ENCODE results near the gene COX11.

Gene COX11

DNA sequence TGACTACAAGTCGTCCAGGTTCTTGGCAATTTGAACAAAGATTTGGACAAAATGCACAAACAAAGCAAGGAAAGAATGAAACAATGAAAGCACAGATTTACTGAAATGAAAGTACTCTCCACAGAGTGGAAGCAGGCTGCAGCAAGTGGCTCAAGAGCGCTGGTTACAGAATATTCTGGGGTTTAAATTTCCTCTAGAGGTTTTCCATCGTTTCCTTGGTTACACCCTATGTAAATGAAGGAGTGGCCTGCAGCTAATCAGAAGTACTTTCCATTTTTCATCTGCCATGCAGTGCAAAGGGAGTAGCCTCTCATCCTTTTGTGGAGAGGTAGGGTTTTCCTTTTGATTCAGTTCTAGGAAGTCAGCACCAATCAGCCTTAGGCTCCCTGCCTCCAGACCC is 11.9 kb upstream of the COX11 start:
- no peak for DNase-seq
- TF ChIP-seq, protein P1, sequence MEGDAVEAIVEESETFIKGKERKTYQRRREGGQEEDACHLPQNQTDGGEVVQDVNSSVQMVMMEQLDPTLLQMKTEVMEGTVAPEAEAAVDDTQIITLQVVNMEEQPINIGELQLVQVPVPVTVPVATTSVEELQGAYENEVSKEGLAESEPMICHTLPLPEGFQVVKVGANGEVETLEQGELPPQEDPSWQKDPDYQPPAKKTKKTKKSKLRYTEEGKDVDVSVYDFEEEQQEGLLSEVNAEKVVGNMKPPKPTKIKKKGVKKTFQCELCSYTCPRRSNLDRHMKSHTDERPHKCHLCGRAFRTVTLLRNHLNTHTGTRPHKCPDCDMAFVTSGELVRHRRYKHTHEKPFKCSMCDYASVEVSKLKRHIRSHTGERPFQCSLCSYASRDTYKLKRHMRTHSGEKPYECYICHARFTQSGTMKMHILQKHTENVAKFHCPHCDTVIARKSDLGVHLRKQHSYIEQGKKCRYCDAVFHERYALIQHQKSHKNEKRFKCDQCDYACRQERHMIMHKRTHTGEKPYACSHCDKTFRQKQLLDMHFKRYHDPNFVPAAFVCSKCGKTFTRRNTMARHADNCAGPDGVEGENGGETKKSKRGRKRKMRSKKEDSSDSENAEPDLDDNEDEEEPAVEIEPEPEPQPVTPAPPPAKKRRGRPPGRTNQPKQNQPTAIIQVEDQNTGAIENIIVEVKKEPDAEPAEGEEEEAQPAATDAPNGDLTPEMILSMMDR (IDR thresholded peaks at IDR 0.05; ENCODE audit: low read depth, low read length): no peak
- H3K4me3 ChIP-seq (ENCODE audit: low read depth, low read length): no peak overlapping the region
- H3K9me3 ChIP-seq: no peaks in the 10 kb centered on the region
- H3K36me3 ChIP-seq: no peaks in the 10 kb centered on the region
- H3K4me1 ChIP-seq: peaks cover 7% of the 10 kb centered on the region; the same call in 1 of the 2 replicates
- H3K27me3 ChIP-seq: no peaks in the 10 kb centered on the region

DNA sequence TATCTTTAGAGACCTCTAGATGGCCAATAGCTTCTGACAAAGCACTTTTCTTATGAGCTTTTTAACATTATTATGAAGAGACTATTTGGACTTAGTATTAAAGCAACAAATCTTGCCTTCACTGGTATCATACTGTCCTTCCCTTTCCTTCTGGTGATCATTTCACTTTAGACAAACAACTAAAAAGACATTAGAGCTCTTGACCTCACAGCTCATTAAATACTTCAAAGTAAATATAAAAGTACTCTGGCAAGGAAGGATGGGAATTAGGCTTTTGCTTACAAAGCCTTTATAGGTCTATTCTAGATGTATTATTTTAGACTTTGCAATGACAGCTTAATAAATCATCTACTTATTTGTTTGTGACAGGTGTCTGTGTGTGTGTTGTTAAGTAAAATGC is 11.2 kb upstream of the COX11 start:
- TF ChIP-seq, protein P1 (IDR thresholded peaks at IDR 0.05; ENCODE audit: low read depth, low read length): no peak
- H3K36me3 ChIP-seq: no peaks in the 10 kb centered on the region
- DNase-seq: no peak
- no peak overlapping the region for H3K4me3 ChIP-seq (ENCODE audit: low read depth, low read length)
- no peaks in the 10 kb centered on the region for H3K9me3 ChIP-seq
- no peaks in the 10 kb centered on the region for H3K27me3 ChIP-seq
- peaks cover 12% of the 10 kb centered on the region for H3K4me1 ChIP-seq

DNA sequence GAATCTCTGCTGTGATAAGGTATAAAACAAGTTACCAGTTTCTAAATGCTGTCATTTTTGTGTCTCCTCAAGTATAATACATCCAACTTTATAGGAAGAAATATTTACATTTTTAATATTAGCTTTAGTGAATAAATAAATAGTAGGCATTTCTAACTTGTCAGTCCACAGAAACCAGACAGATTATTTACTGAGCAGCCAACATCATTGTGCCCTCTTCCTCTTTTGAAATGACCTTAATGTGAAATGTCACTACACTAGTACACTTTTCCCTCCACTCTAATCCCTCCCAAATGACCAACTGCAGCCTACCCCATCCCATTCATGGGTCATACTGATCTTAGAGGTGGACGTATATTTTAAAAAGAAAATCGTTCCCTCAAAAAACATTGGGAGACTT is 9.3 kb upstream of the COX11 start:
- Histone ChIP-seq H3K27me3 (no peaks in the 10 kb centered on the region), H3K36me3 (no peaks in the 10 kb centered on the region), H3K4me1 (peaks cover 17% of the 10 kb centered on the region), H3K4me3 (ENCODE audit: low read depth, low read length) (no peak overlapping the region), H3K9me3 (no peaks in the 10 kb centered on the region)
- no peak for DNase-seq
- TF ChIP-seq, protein P1 (IDR thresholded peaks at IDR 0.05; ENCODE audit: low read depth, low read length): no peak

DNA sequence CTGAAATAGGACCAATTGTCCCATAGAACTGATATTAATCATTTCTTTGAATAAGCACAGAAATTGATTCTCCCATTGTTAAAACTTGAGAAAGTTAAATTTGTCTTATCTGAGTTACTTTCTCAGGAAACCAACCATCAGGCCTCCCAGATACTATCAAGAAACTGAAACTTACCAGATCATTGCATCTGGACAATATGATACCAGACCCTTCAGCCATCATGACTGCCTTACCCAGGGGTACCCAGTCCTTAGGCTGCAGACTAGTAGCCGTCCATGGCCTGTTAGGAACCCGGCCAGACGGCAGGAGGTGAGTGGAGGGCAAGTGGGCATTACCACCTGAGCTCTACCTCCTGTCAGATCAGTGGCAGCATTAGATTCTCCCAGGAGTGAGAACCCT is 7.9 kb upstream of the COX11 start:
- Histone ChIP-seq H3K4me1 (peaks cover 20% of the 10 kb centered on the region), H3K36me3 (no peaks in the 10 kb centered on the region), H3K27me3 (no peaks in the 10 kb centered on the region), H3K4me3 (ENCODE audit: low read depth, low read length) (no peak overlapping the region), H3K9me3 (no peaks in the 10 kb centered on the region)
- TF ChIP-seq, protein P1 (IDR thresholded peaks at IDR 0.05; ENCODE audit: low read depth, low read length): no peak
- DNase-seq: no peak

DNA sequence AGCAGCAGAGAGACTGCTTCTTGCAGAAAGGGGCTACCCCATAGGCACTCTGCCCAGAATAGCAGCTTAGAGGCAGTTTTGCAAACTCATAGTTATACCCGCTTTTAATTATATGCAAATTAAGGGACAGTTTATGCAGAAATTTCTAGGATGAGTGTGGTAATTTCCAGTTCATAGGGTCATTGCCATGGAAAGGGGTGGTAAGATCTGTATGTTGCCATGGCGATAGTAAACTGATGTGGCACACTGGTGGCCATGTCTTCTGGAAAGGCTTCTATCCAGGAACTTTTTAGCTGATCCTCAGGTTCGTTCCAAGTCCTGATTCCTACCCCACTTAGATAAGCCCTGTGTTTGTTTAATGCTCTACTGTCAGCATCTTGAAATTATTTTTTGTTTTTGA is 6.3 kb upstream of the COX11 start:
- no peaks in the 10 kb centered on the region for H3K9me3 ChIP-seq
- H3K4me3 ChIP-seq (ENCODE audit: low read depth, low read length): no peak overlapping the region
- peaks cover 20% of the 10 kb centered on the region for H3K4me1 ChIP-seq
- TF ChIP-seq, protein P1 (IDR thresholded peaks at IDR 0.05; ENCODE audit: low read depth, low read length): no peak
- no peaks in the 10 kb centered on the region for H3K27me3 ChIP-seq
- no peaks in the 10 kb centered on the region for H3K36me3 ChIP-seq
- DNase-seq: no peak

DNA sequence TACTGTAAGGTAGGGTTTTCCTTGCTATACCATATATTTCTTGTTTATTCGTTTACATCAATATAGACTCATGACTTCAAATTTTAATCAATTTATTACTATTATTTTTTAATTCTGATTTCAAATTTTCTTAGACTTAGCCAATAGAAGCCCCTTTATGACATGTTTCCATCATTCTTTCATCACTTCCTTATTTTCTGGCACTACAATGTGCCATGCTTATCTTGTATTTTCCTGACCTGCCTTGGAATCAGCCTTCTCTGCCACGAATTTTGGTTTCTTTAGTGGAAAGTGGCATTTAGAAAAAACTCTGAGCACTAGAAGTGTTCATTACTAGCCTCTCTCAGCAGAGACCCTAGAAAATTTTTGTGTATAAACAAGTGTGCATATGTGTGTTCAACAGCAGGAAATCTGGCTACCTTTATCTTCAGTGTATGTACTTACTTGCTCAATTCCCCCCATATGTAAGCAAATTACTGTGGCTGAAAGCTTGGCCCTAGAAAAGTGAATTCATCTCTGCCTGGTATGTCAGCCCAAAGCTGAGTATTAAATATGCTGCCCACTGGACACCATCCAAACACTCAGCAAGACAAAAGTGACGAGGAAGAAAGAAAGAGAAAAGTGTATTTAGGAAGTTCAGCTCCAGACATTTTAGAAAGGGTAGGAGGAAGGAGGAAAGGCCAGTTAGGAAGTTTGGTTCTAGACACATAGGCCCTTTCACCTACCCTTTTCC is 4.1 kb upstream of the COX11 start:
- Histone ChIP-seq H3K4me3 (ENCODE audit: low read depth, low read length) (no peak overlapping the region), H3K9me3 (no peaks in the 10 kb centered on the region), H3K36me3 (no peaks in the 10 kb centered on the region), H3K27me3 (no peaks in the 10 kb centered on the region), H3K4me1 (peaks cover 20% of the 10 kb centered on the region)
- no peak for DNase-seq
- TF ChIP-seq, protein P1 (IDR thresholded peaks at IDR 0.05; ENCODE audit: low read depth, low read length): no peak

Measured in BE2C (cell line).